Femur (tissue), 1 donor: Measurements from ENCODE around the gene SEMA3C.

Source experiments
- DNase-seq: peaks from one replicate; pipeline ENCODE4 v3.0.0-alpha.2; 2017

Gene SEMA3C

GRCh38 chr7:80819503-80819902, 99.3 kb downstream of the SEMA3C start:
- no peak for DNase-seq

- DNase-seq = no peak
Observed at GRCh38 chr7:80818181-80818580, 100.7 kb downstream of the SEMA3C start.

- DNase-seq = no peak
Observed at GRCh38 chr7:80816806-80817205, 102.0 kb downstream of the SEMA3C start.

- DNase-seq = no peak
Observed at GRCh38 chr7:80815733-80816132, 103.1 kb downstream of the SEMA3C start.

GRCh38 chr7:80809545-80809944, 109.3 kb downstream of the SEMA3C start:
- DNase-seq = no peak

GRCh38 chr7:80807166-80807900, 111.5 kb downstream of the SEMA3C start:
- no peak for DNase-seq

- no peak for DNase-seq
Observed at GRCh38 chr7:80806663-80807062, 112.2 kb downstream of the SEMA3C start.

GRCh38 chr7:80804589-80804988, 114.3 kb downstream of the SEMA3C start:
- no peak for DNase-seq

GRCh38 chr7:80802527-80802926, 116.3 kb downstream of the SEMA3C start:
- no peak for DNase-seq

- DNase-seq = peak; percentile 54
Observed at GRCh38 chr7:80794631-80795573, 123.9 kb downstream of the SEMA3C start.

- no peak for DNase-seq
Observed at GRCh38 chr7:80791509-80791929, 127.3 kb downstream of the SEMA3C start.

GRCh38 chr7:80790877-80791276, 128.0 kb downstream of the SEMA3C start:
- DNase-seq = peak; percentile 31

GRCh38 chr7:80787721-80788120, 131.1 kb downstream of the SEMA3C start:
- DNase-seq = no peak

GRCh38 chr7:80785961-80786536, 132.8 kb downstream of the SEMA3C start:
- no peak for DNase-seq

- DNase-seq = no peak
Observed at GRCh38 chr7:80785276-80785675, 133.6 kb downstream of the SEMA3C start.

- no peak for DNase-seq
Observed at GRCh38 chr7:80783678-80784327, 135.0 kb downstream of the SEMA3C start.

GRCh38 chr7:80783186-80783677, 135.6 kb downstream of the SEMA3C start:
- no peak for DNase-seq

GRCh38 chr7:80781561-80781979, 137.3 kb downstream of the SEMA3C start:
- peak; percentile 80 for DNase-seq

- DNase-seq = no peak
Observed at GRCh38 chr7:80781146-80781545, 137.7 kb downstream of the SEMA3C start.

- no peak for DNase-seq
Observed at GRCh38 chr7:80779456-80779855, 139.4 kb downstream of the SEMA3C start.

GRCh38 chr7:80775897-80776296, 143.0 kb downstream of the SEMA3C start:
- DNase-seq = no peak

- DNase-seq = no peak
Observed at GRCh38 chr7:80775482-80775881, 143.4 kb downstream of the SEMA3C start.

- no peak for DNase-seq
Observed at GRCh38 chr7:80774843-80775242, 144.0 kb downstream of the SEMA3C start.
